ACC112 (cell line): ENCODE measurements around the gene CBLIF.

Source experiments
- H2AFZ ChIP-seq: fragments of 200-600 bp; sonication (generic); one replicate; pipeline ENCODE4 v1.6.0; 2017; ENCODE audit warnings: antibody characterized with exemption, low read length; ENCODE audit not compliant: unreplicated experiment
- H3K27ac ChIP-seq: fragments of 200-600 bp; sonication (generic); 2 replicates; pipeline ENCODE4 v1.5.1; 2014; ENCODE audit warnings: low read depth, mild to moderate bottlenecking, antibody characterized with exemption, low read length, moderate library complexity
- H3K27me3 ChIP-seq: fragments of 200-600 bp; sonication (generic); 2 replicates; pipeline ENCODE4 v1.6.1; 2014; ENCODE audit warnings: mild to moderate bottlenecking, antibody characterized with exemption, low read length, moderate library complexity, mixed read lengths; ENCODE audit not compliant: insufficient read depth
- H3K36me3 ChIP-seq: fragments of 200-600 bp; sonication (generic); 2 replicates; pipeline ENCODE4 v1.6.1; 2016; ENCODE audit warnings: mild to moderate bottlenecking, antibody characterized with exemption, low read length, moderate library complexity, mixed read lengths; ENCODE audit not compliant: insufficient read depth
- H3K4me1 ChIP-seq: fragments of 200-600 bp; sonication (generic); one replicate; pipeline ENCODE4 v1.6.1; 2016; ENCODE audit warnings: low read length, mixed read lengths; ENCODE audit not compliant: insufficient read depth, unreplicated experiment, control insufficient read depth
- H3K4me3 ChIP-seq: fragments of 200-600 bp; sonication (generic); 2 replicates; pipeline ENCODE4 v1.5.1; 2014; ENCODE audit warnings: mild to moderate bottlenecking, low read depth, low read length
- H3K79me2 ChIP-seq: fragments of 200-600 bp; sonication (generic); one replicate; pipeline ENCODE4 v1.6.0; 2016; ENCODE audit warnings: low read length; ENCODE audit not compliant: control insufficient read depth, unreplicated experiment, insufficient read depth

Gene CBLIF

DNA sequence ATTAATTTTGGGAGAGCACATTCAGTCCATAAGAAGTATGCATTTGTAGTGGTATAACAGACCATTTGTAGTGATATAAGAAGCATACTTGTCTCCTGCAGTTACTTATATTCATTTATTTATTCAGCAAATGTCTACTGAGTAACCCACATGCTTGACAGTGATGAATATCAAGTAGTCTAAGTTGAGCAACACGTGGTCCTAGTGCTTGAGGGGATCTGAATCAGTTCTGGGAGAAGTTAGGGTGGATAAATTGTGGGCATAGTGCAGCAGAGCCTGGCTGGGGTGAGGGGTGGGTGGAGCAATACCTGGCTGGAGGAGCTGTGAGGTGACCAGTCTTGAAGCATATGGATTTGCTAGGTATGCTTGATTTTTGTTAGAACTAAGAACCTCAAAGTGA is 65.8 kb downstream of the CBLIF start:
- H3K36me3 ChIP-seq = peaks cover 4% of the 10 kb centered on the region
- H2AFZ ChIP-seq = no peak overlapping the region
- H3K4me3 ChIP-seq = no peak overlapping the region
- H3K4me1 ChIP-seq = peaks cover 12% of the 10 kb centered on the region
- no peaks in the 10 kb centered on the region for H3K27me3 ChIP-seq
- H3K27ac ChIP-seq = no peak overlapping the region
- H3K79me2 ChIP-seq = peaks cover 9% of the 10 kb centered on the region
